NCI-H2107 treated with DMSO at 0.1 percent for 48 hours (cell line): ENCODE results near the gene ZNF74.
"Not testable (repeated sequence)": the region's sequence is repeated elsewhere in the genome, so short reads cannot be mapped to it uniquely, and the experiment has no call there.

Experiments used
- DNase-seq: peaks from one replicate; lab custom pipeline; 2025; ENCODE audit not compliant: unreplicated experiment; lab: John Stamatoyannopoulos, UW

The ZNF74 gene

GRCh38 chr22:20399866-20400605 lies 6.1 kb downstream of the ZNF74 start:
- no peak for DNase-seq

- no peak for DNase-seq
Measured at GRCh38 chr22:20400606-20401375, 6.8 kb downstream of the ZNF74 start.

DNA sequence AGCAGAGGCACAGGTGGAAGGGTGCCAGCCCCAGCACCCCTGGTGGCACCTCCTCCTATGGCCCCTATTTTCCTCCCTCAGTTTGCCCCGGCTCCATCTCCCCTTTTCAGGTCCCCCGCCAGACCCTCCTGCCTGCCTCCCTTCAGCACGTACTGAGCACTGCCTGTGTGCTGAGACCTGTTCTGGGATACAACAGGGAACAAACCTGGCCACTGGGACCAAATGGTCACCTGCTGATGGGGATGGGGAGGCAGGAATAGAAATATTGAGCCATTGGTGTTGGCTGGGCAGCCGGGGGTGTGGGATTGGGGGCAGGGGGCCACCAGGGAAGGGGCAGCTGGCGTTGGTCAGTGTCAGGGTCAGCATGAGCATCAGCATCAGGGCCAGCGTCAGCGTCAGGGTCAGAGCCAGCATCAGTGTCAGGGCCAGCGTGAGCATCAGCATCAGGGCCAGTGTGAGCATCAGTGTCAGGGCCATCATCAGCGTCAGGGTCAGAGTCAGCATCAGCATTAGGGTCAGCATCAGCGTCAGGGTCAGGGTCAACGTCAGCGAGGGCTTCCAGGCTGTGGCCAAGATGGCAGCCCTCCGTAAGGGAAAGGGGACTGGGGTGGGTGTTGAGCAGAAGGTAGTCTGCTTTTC lies 7.5 kb downstream of the ZNF74 start:
- DNase-seq: no peak

DNA sequence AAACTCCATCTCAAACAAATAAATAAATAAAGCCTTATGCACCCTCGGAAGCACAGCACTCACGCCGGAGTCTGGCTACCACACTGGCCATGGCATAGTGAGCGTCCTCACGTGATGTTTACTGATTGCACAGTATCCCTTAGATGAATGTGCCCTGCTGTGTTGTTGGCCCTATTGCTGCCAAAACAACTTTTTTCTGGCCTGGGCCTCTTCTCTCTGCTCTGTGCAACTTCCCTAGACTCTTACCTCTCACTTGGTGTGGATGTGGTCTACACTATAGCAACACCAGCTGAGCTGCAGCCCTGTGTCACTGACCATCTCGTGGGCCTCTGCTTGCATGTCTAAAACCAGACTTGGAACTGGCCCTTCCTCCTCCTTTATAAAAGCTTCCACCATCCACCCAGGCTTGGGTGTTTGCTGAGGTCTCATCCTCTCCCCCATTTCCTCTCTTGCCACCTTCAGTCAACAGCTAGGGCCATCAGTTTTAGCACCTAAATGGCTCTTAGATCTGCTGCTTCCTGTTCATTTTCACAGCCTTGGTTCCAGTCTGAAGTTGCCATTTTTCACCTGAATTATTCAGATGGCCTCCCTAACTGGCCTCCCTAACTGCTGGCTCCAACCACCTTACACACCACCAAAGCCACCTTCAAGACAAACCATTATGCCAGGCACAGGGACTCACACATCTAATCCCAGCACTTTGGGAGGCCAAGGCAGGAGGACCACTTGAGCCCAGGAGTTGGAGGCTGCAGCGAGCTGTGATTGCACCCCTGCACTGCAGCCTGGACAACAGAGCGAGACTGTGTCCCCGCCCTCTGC lies 9.2 kb downstream of the ZNF74 start:
- no peak for DNase-seq

DNA sequence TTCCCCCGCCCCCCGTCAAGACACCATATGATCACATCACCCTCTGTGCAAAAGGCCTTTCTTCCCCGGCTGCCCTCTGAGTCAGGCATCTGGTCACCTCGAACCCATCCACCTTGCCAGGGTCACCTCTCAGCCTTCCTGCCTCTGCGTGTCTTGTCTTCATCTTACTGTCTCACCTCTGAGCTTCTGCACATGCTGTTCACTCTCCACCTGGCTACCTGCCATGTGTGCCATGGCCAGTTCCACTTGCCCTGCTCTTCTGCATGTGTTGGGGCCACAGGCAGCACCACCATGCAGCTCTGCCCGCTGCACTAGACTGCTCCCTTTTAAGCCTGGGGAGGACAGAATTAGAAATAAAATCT lies 9.8 kb downstream of the ZNF74 start:
- no peak for DNase-seq

DNA sequence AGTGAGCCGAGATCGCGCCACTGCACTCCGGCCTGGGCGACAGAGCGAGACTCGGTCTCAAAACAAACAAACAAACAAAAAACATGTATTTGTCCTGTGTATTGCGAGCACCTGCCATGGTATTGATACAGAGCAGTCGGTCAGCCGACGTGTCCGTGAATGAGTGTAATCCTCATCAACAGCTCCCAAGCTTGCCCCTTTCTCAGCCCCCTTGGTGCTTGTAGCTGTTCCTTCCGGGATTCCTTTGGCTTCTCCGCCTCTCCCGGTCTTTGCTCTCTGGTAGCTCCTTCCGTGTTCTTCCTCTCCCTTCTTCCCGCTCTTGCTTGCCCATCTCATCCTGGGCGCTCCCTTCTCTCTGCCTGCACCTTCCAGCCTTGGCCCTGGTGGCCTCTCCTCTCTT lies 10.9 kb downstream of the ZNF74 start:
- no peak for DNase-seq

DNA sequence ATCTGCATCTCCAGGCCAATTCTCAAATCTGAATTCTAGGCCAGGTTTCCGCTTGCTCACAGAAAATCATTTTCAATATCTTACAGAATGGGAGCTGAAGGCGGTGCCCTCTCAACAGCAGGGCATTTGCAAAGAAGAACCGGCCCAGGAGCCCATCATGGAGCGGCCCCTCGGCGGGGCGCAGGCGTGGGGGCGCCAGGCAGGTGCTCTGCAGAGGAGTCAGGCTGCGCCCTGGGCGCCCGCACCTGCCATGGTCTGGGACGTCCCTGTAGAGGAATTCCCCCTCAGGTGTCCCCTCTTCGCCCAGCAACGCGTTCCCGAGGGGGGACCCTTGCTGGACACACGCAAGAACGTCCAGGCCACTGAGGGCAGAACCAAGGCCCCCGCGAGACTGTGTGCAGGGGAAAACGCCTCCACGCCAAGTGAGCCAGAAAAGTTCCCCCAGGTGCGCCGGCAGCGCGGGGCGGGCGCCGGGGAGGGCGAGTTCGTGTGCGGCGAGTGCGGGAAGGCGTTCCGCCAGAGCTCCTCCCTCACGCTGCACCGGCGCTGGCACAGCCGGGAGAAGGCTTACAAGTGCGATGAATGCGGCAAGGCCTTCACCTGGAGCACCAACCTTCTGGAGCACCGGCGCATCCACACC lies 11.5 kb downstream of the ZNF74 start:
- DNase-seq: no peak

DNA sequence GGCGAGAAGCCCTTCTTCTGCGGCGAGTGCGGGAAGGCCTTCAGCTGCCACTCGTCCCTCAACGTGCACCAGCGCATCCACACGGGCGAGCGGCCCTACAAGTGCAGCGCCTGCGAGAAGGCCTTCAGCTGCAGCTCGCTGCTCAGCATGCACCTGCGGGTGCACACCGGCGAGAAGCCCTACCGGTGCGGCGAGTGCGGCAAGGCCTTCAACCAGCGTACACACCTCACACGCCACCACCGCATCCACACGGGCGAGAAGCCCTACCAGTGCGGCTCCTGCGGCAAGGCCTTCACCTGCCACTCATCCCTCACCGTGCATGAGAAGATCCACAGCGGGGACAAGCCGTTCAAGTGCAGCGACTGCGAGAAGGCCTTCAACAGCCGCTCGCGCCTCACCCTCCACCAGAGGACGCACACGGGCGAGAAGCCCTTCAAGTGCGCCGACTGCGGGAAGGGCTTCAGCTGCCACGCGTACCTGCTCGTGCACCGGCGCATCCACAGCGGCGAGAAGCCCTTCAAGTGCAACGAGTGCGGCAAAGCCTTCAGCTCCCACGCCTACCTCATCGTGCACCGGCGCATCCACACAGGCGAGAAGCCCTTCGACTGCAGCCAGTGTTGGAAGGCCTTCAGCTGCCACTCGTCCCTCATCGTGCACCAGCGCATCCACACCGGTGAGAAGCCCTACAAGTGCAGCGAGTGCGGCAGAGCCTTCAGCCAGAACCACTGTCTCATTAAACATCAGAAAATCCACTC lies 12.2 kb downstream of the ZNF74 start:
- DNase-seq: no peak

GRCh38 chr22:20406686-20407408 lies 12.9 kb downstream of the ZNF74 start:
- DNase-seq: no peak

DNA sequence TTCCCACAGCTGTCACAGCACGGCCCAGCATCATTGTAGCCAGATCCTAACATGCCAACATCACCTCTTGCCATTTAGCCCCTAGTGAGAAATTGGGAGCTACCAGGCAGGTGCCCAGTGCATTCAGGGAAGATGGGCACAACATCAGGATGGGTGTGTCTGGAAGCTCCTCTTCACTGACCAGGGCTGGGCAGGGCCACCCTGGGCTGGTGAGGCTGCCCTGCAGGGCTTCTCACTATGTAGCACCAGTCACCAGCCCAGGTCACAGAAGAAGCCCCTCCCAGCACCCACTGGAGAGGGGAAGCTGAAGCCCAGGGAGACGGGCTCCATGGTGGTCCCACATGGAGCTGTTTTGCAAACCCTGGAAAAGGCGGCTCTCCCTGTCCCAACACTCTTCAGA lies 13.9 kb downstream of the ZNF74 start:
- DNase-seq: no peak

- no peak for DNase-seq
Measured at GRCh38 chr22:20408891-20409290, 14.9 kb downstream of the ZNF74 start.

DNA sequence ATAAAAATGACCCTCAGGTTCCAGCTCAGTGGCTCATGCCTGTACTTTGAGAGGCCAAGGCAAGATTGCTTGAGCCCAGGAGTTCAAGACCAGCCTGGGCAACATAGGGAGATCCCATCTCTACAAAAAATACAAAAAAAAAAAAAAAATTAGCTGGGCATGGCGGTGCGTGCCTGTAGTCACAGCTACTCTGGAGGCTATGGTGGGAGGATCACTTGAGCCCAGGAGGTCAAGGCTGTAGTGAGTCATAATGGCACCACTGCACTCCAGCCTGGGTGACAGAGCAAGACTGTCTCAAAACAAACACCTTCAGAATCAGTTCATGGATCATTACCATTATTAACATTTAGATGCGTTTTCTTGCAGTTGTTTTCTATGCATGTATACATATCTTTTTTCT lies 15.4 kb downstream of the ZNF74 start:
- not testable (repeated sequence) for DNase-seq

GRCh38 chr22:20412474-20413216 lies 18.7 kb downstream of the ZNF74 start:
- no peak for DNase-seq

- DNase-seq: no peak
Measured at GRCh38 chr22:20413217-20414058, 19.5 kb downstream of the ZNF74 start.

DNA sequence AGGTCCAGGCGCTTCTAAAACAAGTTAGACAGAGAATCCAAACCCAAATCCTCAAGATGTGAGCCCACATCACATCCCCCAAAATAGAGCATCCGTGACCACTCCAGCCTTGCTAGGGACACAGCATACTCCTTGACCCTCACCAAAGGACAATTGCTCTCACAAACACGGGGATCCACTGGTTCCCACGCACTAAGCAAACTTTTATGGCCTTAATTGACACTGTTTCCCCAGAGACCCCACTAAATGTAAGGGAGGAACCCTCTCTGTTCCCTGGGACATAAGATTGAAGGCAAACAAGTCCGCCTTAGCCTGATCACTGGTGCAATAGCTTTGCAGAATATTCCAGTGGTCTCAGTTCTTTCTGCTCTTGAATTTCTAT lies 20.1 kb downstream of the ZNF74 start:
- no peak for DNase-seq

DNA sequence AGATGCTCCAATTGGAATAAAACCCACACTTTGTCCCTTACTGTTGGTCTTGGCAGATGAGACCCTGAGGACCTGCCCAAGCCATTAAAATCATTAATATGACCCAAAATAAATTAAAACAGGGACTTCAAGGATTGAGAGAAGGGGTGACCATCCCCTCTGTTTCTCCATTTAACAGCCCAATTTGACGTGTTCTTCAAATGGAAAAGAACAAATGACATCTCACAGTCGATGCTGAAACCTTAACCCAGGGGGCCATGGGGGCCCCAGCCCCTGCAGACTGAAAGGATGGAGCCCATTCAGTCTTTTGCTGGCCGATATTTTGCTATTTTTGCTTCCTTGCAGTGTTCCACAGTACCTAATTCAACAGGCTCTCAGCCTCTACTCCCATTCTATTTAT lies 20.5 kb downstream of the ZNF74 start:
- no peak for DNase-seq

DNA sequence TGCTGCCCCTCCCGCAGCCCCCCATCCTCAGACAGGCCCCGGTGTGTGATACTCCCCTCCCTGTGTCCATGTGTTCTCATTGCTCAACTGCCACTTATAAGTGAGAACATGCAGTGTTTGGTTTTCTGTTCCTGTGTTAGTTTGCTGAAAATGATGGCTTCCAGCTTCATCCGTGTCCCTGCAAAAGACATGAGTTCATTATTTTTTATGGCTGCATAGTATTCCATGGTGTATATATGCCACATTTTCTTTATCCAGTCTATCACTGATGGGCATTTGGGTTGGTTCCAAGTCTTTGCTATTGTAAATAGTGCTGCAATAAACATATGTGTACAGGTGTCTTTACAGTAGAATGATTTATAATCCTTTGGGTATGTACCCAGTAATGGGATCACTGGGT lies 21.3 kb downstream of the ZNF74 start:
- not testable (repeated sequence) for DNase-seq

DNA sequence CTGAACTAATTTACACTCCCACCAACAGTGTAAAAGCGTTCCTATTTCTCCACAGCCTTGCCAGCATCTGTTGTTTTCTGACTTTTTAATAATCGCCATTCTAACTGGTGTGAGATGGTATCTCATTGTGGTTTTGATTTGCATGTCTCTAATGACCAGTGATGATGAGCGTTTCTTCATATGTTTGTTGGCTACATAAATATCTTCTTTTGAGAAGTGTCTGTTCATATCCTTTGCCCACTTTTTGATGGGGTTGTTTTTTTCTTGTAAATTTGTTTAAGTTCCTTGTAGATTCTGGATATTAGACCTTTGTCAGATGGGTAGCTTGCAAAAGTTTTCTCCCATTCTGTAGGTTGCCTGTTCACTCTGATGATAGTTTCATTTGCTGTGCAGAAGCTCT lies 21.7 kb downstream of the ZNF74 start:
- DNase-seq: not testable (repeated sequence)
